Measurements from ENCODE around the gene DDX47.

The DDX47 gene

DNA sequence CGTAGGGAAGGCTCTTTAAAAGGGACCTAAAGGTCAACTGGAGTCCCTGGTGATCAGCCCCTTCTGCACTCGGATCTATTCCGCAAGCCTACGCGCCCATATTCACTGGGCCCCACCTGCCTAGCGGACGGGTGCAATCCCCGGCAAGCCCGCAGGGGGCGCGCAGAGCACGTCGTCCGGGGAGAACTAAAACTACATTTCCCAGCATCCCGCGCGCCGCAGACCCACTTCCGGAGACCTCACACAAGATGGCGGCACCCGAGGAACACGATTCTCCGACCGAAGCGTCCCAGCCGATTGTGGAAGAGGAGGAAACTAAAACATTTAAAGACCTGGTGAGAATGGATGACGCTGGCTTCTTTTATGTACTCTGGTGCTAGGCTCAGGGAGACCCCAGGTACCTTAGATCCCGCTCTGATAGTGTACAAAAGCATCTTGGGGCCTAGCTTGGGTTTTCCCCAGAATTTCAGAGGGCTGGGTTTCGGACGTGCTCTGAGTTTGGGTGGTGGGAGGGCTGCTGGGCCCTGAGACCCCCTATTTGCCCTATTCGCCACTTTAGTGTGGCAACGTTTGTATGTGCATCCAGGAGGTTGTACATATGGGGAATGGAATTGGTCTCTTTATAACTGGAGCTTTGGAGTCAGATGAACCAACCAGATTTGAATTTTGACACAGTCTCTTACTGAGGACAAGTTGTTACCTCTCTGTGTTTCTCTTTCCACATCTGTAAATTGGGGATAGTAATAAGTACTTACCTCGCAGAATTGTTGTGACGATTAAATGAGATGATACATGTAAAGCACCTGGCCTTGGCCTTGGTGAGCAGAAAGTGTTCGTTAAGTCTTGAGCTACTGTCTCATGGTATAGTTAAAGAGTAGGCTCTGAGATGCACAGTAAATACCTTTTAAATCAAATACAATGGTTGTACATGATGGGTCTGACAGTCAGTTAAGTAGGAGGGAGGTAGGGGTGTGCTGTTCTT lies at the start of gene DDX47:
TSS of gene DDX47 (plus strand) at position 227 of the 982 bp plus-strand sequence. CDS start at position 249, 22 bp downstream.
- in situ Hi-C loops (cut with MboI; ENCODE audit: low sequenced_read_pairs) = no loop called here

- in situ Hi-C loops (cut with MboI; ENCODE audit: low sequenced_read_pairs) = no loop called here
These were observed 48.3 kb upstream of the DDX47 start for GRCh38 chr12:12764824-12765223.

DNA sequence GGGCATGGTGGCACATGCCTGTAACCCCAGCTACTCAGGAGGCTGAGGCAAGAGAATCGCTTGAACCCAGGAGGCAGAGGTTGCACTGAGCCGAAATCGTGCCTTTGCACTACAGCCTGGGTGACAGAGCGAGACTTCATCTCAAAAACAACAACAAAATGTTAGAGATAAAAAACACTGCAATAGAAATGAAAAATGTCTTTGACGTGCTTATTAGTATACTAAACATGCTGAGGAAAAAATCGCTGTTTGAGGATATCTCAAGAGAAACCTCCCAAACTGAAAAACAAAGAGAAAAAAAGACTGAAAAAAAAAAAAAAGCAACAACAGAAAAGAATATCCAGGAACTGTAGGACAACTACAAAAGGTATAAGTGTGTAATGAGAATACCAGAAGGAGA lies 42.9 kb upstream of the DDX47 start:
- in situ Hi-C loops (cut with MboI; ENCODE audit: low sequenced_read_pairs) = no loop called here

GRCh38 chr12:12774791-12775190 lies 38.4 kb upstream of the DDX47 start:
- in situ Hi-C loops (cut with MboI; ENCODE audit: low sequenced_read_pairs) = no loop called here

- in situ Hi-C loops (cut with MboI; ENCODE audit: low sequenced_read_pairs) = no loop called here
These were observed 36.9 kb upstream of the DDX47 start for GRCh38 chr12:12776261-12776660.

DNA sequence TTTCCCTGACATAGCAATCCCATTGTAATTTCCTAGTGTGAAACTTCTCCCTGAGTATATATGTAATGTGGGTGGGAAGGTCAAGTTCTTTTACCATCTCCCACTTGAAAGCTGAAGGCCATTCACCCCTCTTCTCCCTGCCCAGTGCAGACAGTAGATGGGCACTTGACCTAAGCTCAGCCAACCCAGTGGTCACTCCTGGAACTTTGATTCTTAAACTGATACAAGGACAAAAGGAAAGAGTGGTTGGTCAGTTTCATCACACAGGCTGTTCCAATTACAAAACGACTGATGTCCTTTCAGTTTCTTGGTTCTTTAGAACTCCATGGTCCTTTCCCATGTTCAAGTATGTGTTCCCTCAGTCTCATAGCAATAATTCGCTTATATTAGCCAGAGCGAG lies 36.1 kb upstream of the DDX47 start:
- in situ Hi-C loops (cut with MboI; ENCODE audit: low sequenced_read_pairs) = no loop called here

DNA sequence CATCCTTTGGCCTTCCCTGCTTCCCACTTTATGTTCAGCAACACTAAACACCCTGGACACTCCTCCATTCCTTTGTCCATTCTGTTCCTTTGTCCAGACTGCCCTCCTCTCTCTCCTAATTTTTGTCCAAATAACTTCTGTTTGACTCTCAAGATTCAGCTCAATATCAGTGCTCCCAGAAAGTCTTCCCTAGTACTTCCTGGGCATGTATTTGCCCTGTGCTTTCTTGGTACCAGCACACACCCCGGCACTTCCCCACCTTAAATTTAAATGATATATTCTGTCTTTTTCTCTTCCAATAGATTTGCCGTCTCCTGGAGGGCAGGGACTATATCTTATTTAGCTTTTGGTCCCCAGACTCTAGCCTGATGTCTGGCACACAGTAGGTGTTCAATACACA lies 34.1 kb upstream of the DDX47 start:
- in situ Hi-C loops (cut with MboI; ENCODE audit: low sequenced_read_pairs) = no loop called here

- in situ Hi-C loops (cut with MboI; ENCODE audit: low sequenced_read_pairs) = no loop called here
These were observed 33.6 kb upstream of the DDX47 start for GRCh38 chr12:12779529-12779928.

- in situ Hi-C loops (cut with MboI; ENCODE audit: low sequenced_read_pairs) = no loop called here
These were observed 29.0 kb upstream of the DDX47 start for GRCh38 chr12:12784116-12784515.

DNA sequence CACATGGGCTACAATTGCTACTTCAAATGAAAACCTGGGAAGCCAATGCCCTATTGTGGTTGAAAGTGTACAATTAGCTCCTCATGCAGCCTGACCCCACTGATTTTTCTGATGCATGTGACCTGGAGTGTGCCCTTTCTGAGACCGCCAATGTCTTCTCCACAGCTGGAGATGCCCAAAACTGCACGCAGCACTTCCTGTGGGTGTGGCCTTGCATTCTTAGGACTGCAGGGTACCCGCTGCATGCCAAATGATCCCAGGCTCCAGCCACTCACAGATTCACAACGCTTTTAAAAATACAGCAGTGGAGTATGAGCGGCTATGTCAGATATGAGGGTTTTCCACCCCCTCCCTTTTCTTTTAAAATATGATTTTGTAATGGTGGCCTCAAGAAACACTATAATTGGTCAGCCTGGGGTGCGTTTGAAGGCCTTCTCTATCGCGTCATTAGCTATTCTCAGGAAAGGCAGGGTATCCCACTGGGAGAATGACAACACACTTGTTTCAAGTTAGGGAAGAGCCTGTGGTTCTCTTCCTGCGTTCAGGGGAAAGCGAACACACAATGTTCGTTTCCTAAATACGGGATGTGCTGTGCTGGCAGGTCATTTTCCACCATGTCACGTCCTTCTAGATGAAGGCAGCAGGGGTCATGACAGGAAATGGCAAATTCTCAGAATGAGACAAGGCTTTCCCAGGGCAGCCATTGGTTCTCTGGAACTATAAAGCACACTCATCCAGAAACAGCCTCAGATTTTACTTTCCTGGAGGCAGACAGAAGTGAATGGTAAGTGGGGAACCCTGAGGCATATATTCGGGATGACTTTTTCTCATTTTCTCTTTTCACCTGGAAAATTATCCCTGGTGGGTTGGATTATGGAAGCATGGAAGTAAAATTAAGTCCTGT lies 28.0 kb upstream of the DDX47 start, which contains the start of gene APOLD1:
TSS of gene APOLD1 (plus strand) at position 749 of the 904 bp plus-strand sequence. CDS start at position 782, 33 bp downstream.
- in situ Hi-C loops (cut with MboI; ENCODE audit: low sequenced_read_pairs) = no loop called here

- in situ Hi-C loops (cut with MboI; ENCODE audit: low sequenced_read_pairs) = no loop called here
These were observed 26.8 kb upstream of the DDX47 start for GRCh38 chr12:12786351-12786705.

DNA sequence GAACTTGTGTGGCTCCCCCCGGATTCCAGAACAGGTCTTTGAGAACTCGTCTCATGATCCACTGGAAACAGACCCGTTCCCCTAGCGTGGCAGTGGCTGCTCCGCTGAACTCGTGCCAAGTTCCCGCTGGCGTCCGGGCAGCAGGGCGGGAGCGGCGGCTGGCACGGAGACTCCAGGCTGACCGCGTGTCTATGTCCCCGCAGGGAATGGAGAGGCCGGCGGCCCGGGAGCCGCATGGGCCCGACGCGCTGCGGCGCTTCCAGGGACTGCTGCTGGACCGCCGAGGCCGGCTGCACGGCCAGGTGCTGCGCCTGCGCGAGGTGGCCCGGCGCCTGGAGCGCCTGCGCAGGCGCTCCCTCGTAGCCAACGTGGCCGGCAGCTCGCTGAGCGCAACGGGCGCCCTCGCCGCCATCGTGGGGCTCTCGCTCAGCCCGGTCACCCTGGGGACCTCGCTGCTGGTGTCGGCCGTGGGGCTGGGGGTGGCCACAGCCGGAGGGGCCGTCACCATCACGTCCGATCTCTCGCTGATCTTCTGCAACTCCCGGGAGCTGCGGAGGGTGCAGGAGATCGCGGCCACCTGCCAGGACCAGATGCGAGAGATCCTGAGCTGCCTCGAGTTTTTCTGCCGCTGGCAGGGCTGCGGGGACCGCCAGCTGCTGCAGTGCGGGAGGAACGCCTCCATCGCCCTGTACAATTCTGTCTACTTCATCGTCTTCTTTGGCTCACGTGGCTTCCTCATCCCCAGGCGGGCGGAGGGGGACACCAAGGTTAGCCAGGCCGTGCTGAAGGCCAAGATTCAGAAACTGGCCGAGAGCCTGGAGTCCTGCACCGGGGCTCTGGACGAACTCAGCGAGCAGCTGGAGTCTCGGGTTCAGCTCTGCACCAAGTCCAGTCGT lies 26.2 kb upstream of the DDX47 start:
- in situ Hi-C loops (cut with MboI; ENCODE audit: low sequenced_read_pairs) = no loop called here

DNA sequence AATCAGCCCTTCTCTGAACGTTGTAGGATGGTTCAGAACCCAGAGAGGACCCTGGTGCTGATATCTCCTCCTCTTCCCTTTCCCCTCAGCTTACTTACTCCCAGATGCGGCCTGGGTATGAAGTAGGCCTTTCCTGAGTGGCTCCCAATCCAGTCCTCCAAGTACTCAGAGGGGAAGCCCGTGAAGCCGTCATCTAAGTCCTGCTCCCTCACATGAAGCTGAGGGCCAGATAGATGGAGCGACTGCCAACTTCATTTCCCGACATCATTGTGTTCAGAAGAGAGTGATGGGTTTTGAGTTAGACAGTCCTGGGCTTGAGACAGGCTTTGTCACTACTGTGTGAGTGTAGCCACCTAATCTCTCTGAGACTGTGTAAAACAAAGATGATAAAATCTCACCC lies 25.0 kb upstream of the DDX47 start:
- in situ Hi-C loops (cut with MboI; ENCODE audit: low sequenced_read_pairs) = no loop called here

DNA sequence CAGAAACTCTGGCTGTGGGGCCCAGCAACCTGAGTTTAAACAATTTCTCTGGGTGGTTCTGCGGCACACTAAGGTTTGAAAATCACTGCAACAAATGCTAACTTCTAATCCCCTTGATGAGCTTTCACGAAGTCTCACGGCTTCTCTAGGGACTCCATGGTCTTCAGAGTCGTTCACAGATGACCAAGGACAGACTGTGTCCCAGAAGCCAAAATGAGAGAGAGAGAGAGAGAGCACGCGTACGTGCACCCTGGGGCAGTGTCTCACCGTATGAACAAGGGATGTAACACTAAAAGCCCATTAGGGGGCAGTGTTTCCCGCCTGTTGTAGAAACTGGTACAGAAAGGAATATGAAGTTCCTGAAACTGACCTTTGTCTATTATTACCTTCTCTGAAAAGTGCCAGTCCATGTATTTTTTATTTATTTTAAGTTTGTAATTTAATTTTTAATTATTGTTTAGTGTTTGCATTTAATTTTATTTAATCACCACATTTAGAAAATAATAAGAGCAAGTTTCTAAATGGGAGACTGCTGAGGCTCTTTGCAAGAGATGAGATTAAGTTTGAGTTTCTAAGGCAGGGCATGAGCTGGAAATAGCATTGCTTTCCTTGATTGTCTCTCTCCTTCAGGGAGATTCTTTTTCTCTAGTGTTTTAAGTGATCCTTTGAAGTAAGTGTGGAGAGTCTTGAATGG lies 24.3 kb upstream of the DDX47 start:
- in situ Hi-C loops (cut with MboI; ENCODE audit: low sequenced_read_pairs) = no loop called here

DNA sequence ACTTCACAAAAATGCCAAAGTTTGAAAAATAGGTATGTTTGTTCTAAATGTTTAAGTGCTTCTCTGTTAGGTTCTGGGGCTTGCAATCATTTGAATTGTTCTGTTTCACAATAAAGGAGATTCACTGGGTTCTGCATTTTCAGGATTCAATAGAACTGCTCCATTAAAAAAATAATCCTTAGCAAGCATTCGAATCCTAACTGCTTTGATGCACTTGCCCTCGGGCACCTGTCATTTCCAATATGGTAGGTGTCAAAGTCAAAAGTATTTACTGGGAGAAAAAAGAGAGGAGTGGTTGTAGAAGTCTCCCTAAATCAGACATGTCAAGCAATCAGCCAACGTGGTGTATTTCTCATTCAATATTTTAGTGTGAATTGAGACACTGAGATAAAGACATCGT lies 22.2 kb upstream of the DDX47 start:
- in situ Hi-C loops (cut with MboI; ENCODE audit: low sequenced_read_pairs) = no loop called here

DNA sequence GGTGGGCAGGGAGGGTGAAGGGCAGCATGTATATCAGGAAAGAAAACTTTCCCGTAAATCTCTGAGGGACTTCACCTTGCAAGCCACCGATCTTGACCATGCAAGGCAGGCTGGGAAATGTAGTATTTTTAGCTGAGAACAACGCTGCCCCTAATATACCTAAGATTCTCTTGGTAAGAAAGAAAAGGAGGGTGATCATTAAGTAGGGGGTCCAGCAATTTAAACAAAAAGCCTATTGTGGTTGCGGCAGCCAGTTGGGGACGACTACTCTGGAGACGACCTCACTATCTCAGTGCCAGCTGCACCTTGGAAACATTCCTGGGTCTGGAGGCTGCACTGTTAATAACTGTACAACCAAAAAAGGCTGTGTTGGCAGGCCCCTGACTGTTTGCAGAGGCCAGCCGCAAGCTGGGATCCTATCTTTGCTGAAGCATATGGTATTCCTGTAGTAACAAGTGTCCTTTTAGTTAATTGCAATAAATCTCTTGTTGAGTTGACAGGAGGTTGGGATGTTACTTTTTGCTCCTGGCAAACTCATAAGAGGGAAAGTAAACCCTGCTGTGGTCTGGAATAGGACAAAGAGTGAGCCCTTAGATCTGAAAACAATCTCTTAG lies 21.3 kb upstream of the DDX47 start:
- in situ Hi-C loops (cut with MboI; ENCODE audit: low sequenced_read_pairs) = no loop called here

- in situ Hi-C loops (cut with MboI; ENCODE audit: low sequenced_read_pairs) = no loop called here
These were observed 20.7 kb upstream of the DDX47 start for GRCh38 chr12:12792421-12792820.

GRCh38 chr12:12794686-12795085 lies 18.5 kb upstream of the DDX47 start:
- in situ Hi-C loops (cut with MboI; ENCODE audit: low sequenced_read_pairs) = no loop called here

DNA sequence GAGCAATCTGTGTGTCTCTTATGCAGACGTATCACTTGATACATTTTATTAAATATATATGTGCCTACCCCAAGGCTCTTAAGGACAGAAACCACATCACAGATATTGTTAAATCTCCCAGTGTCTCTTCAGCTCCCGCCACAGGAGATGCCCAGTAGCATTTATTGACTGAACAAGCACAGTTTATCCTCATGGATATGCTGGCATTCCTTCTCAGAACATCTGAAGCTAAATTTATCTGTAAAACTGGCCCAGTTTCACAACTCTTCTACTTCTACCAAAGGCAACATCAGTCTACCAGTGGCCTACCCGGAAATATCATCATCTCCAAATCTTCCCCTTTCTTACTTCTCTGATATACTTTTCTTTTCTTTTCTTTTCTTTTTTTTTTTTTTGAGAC lies 17.0 kb upstream of the DDX47 start:
- in situ Hi-C loops (cut with MboI; ENCODE audit: low sequenced_read_pairs) = no loop called here
